OCI-LY1 (cell line): Measurements from ENCODE around the gene KLHL6.

ENCODE experiments used
- H2AFZ ChIP-seq: fragments of 200-600 bp; sonication (generic), shearing (Covaris generic); 2 replicates; pipeline ENCODE4 v1.6.0; 2014; ENCODE audit warnings: antibody characterized with exemption, mild to moderate bottlenecking, low read length
- H3F3A ChIP-seq: fragments of 200-600 bp; sonication (generic), shearing (Covaris generic); 2 replicates; pipeline ENCODE4 v1.6.0; 2014; ENCODE audit warnings: mild to moderate bottlenecking, antibody characterized with exemption, low read length, moderate library complexity; ENCODE audit not compliant: insufficient read depth
- H3K27ac ChIP-seq: fragments of 200-600 bp; sonication (generic); 2 replicates; pipeline ENCODE4 v1.5.1; 2014; ENCODE audit warnings: low read length, mixed run types, mild to moderate bottlenecking, low read depth; ENCODE audit not compliant: poor library complexity, severe bottlenecking
- H3K27me3 ChIP-seq: fragments of 200-600 bp; sonication (generic); 2 replicates; pipeline ENCODE4 v1.6.0; 2014; ENCODE audit warnings: antibody characterized with exemption, mild to moderate bottlenecking, low read length, moderate library complexity; ENCODE audit not compliant: insufficient read depth
- H3K36me3 ChIP-seq: fragments of 200-600 bp; sonication (generic); 2 replicates; pipeline ENCODE4 v1.6.1; 2014; ENCODE audit warnings: mild to moderate bottlenecking, antibody characterized with exemption, low read length, moderate library complexity, mixed read lengths; ENCODE audit not compliant: insufficient read depth
- H3K4me1 ChIP-seq: fragments of 200-600 bp; sonication (generic); 2 replicates; pipeline ENCODE4 v1.5.1; 2014; ENCODE audit warnings: mild to moderate bottlenecking, low read length, moderate library complexity; ENCODE audit not compliant: insufficient read depth, severe bottlenecking
- H3K4me2 ChIP-seq: fragments of 200-600 bp; sonication (generic), shearing (Covaris generic); 2 replicates; pipeline ENCODE4 v1.6.1; 2014; ENCODE audit warnings: low read length
- H3K4me3 ChIP-seq: fragments of 200-600 bp; sonication (generic); 2 replicates; pipeline ENCODE4 v1.5.1; 2014; ENCODE audit warnings: low read length, low read depth, mild to moderate bottlenecking, mixed read lengths; ENCODE audit not compliant: poor library complexity, severe bottlenecking
- H3K79me2 ChIP-seq: fragments of 200-600 bp; shearing (Covaris generic); 2 replicates; pipeline ENCODE4 v1.6.1; 2016; ENCODE audit warnings: mixed run types, low read length, mixed read lengths; ENCODE audit not compliant: insufficient read depth
- H3K9ac ChIP-seq: fragments of 200-600 bp; sonication (generic), shearing (Covaris generic); 2 replicates; pipeline ENCODE4 v1.6.1; 2014; ENCODE audit warnings: mild to moderate bottlenecking, low read length, mixed read lengths
- H3K9me2 ChIP-seq: fragments of 200-600 bp; sonication (generic), shearing (Covaris generic); 2 replicates; pipeline ENCODE4 v1.6.1; 2014; ENCODE audit warnings: low read depth, mild to moderate bottlenecking, low read length, mixed read lengths
- H3K9me3 ChIP-seq: fragments of 200-600 bp; shearing (Covaris generic); 2 replicates; pipeline ENCODE4 v1.6.1; 2014; ENCODE audit warnings: low read length, mixed read lengths
- H4K20me1 ChIP-seq: fragments of 200-600 bp; sonication (generic), shearing (Covaris generic); 2 replicates; pipeline ENCODE4 v1.6.0; 2016; ENCODE audit warnings: mild to moderate bottlenecking, low read length; ENCODE audit not compliant: insufficient read depth
- EZH2 ChIP-seq: fragments of 200-600 bp; sonication (generic), shearing (Covaris generic); IDR thresholded peaks from 2 replicates; pipeline ENCODE4 v1.8.0; 2017; ENCODE audit warnings: borderline replicate concordance, mixed run types, mild to moderate bottlenecking, antibody characterized with exemption, low read length, moderate library complexity, mixed read lengths
- TF ChIP-seq, protein P1 (sequence below): fragments of 200-600 bp; sonication (generic), shearing (Covaris generic); IDR thresholded peaks from 2 replicates; pipeline ENCODE4 v1.5.1; 2017; ENCODE audit warnings: mild to moderate bottlenecking, antibody characterized with exemption, low read length, moderate library complexity, mixed read lengths

KLHL6 gene

DNA sequence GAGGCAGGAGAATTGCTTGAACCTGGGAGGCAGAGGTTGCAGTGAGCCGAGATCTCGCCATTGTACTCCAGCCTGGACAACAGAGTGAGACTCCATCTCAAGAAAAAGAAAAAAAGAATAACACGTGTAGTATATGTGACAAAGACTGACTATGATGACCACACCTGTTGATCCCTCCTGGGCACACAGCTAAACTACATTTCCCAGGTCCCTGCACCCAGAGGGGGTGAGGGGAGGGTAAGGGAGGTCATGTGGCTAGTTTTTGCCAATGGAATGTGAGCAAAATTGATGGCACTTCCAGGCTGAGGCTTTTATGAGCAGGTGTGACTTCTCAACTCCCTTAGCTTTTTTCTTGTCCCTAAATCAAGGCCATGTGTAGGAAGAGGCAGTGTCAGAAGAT is 58.2 kb downstream of the KLHL6 start:
- H3F3A ChIP-seq = no peaks in the 10 kb centered on the region; the same call in 1 of the 2 replicates
- no peaks in the 10 kb centered on the region for H4K20me1 ChIP-seq
- no peak overlapping the region for H3K9ac ChIP-seq
- peaks cover 98% of the 10 kb centered on the region for H3K36me3 ChIP-seq
- no peak overlapping the region for H2AFZ ChIP-seq
- no peaks in the 10 kb centered on the region for H3K27me3 ChIP-seq
- no peak overlapping the region for H3K4me2 ChIP-seq
- H3K9me2 ChIP-seq = no peaks in the 10 kb centered on the region
- H3K9me3 ChIP-seq = no peaks in the 10 kb centered on the region
- no peaks in the 10 kb centered on the region for H3K4me1 ChIP-seq
- no peak overlapping the region for H3K27ac ChIP-seq
- H3K79me2 ChIP-seq = no peaks in the 10 kb centered on the region
- no peak for TF ChIP-seq EZH2
- TF ChIP-seq, protein P1, sequence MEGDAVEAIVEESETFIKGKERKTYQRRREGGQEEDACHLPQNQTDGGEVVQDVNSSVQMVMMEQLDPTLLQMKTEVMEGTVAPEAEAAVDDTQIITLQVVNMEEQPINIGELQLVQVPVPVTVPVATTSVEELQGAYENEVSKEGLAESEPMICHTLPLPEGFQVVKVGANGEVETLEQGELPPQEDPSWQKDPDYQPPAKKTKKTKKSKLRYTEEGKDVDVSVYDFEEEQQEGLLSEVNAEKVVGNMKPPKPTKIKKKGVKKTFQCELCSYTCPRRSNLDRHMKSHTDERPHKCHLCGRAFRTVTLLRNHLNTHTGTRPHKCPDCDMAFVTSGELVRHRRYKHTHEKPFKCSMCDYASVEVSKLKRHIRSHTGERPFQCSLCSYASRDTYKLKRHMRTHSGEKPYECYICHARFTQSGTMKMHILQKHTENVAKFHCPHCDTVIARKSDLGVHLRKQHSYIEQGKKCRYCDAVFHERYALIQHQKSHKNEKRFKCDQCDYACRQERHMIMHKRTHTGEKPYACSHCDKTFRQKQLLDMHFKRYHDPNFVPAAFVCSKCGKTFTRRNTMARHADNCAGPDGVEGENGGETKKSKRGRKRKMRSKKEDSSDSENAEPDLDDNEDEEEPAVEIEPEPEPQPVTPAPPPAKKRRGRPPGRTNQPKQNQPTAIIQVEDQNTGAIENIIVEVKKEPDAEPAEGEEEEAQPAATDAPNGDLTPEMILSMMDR = no peak
- no peak overlapping the region for H3K4me3 ChIP-seq

DNA sequence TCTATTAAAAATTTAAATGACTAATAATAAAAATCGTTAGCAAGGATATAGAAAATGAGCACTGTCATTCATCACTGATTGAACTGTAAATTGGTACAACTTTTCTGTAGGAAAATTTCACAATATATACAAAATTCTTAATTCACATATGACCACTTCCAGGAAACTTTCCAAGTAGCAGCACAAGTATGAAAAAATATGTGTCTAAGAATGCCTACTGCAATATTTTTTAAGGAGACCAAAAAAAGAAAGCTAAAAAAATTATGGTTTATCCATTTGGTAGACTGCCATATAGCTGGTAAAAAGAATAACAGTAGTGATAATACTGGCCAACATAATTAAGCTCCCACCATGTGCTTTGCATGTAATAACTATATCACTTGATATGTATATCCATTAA is 59.2 kb downstream of the KLHL6 start:
- peaks cover 98% of the 10 kb centered on the region for H3K36me3 ChIP-seq

DNA sequence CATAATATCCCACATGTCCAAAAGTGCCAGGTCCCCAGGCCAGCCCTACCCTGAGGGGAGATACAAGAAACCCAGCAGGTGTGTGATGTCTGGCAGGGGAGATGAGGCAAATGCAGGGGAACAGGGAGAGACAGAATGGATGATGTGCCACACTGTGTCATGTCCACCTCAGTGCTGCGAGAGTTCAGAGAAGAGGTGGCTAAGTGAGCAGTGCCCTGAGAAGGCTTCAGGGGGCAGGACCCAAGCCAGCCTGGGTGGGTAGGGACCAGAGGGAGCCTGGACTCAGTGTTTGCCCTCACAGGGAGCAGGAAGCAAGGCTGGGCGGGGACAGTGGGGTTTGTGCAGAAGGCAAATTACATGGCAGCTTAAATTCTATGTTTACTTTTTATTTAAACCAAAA is 61.2 kb downstream of the KLHL6 start:
- Histone ChIP-seq H3K36me3 (peaks cover 98% of the 10 kb centered on the region), H2AFZ (no peak overlapping the region), H3K9me2 (no peaks in the 10 kb centered on the region), H4K20me1 (no peaks in the 10 kb centered on the region), H3K9me3 (no peaks in the 10 kb centered on the region), H3K79me2 (no peaks in the 10 kb centered on the region), H3K27me3 (no peaks in the 10 kb centered on the region), H3K4me3 (no peak overlapping the region), H3K27ac (no peak overlapping the region), H3K4me1 (peaks cover 8% of the 10 kb centered on the region), H3K4me2 (no peak overlapping the region), H3F3A (no peaks in the 10 kb centered on the region; the same call in 1 of the 2 replicates), H3K9ac (no peak overlapping the region)
- no peak for TF ChIP-seq EZH2
- TF ChIP-seq, protein P1 = no peak

More for the DNA sequence above, 59.2 kb downstream of the KLHL6 start:
- Histone ChIP-seq H3K27ac (no peak overlapping the region), H3K9me3 (no peaks in the 10 kb centered on the region), H3K9me2 (no peaks in the 10 kb centered on the region), H3K9ac (no peak overlapping the region), H2AFZ (no peak overlapping the region), H3F3A (no peaks in the 10 kb centered on the region; the same call in 1 of the 2 replicates), H3K79me2 (no peaks in the 10 kb centered on the region), H3K4me1 (no peaks in the 10 kb centered on the region), H3K27me3 (no peaks in the 10 kb centered on the region), H3K4me3 (no peak overlapping the region), H3K4me2 (no peak overlapping the region), H4K20me1 (no peaks in the 10 kb centered on the region)
- TF ChIP-seq, protein P1 = no peak
- no peak for TF ChIP-seq EZH2
